GM12878 (cell line): ENCODE results near the gene IL17RB. TPM values are rescaled to one million over a fixed set of nuclear protein-coding genes. Genes with fewer than 3 reads are reported as not detected.

Source experiments
- BHLHE40 ChIP-seq, 2 experiments: fragments of 450-650 bp in 1 of 2; IDR thresholded peaks; 2 replicates each; pipeline ENCODE4 v1.6.1; 2011 to 2017; ENCODE audit warnings: low read depth in 2 of 2, borderline replicate concordance in 1 of 2, improper control_type of control experiment in 1 of 2, low read length in 1 of 2, mild to moderate bottlenecking in 1 of 2
- CREM ChIP-seq: IDR thresholded peaks from 2 replicates; pipeline ENCODE4 v1.6.1; 2014; ENCODE audit warnings: antibody characterized with exemption, low read depth
- EGR1 ChIP-seq, 2 experiments: IDR thresholded peaks; 1 replicate in 1 of 2; 2 replicates in 1 of 2; pipeline ENCODE4 v1.6.1; 2011 to 2012; ENCODE audit warnings: low read depth in 2 of 2, low read length in 2 of 2, borderline replicate concordance in 1 of 2, mild to moderate bottlenecking in 1 of 2, moderate library complexity in 1 of 2
- EP300 ChIP-seq, 2 experiments: fragments of 150-350 bp in 1 of 2; IDR thresholded peaks; 2 replicates each; pipeline ENCODE4 v1.6.1; 2011 to 2012; ENCODE audit warnings: low read depth in 2 of 2, low read length in 2 of 2, borderline replicate concordance in 1 of 2, improper control_type of control experiment in 1 of 2, inconsistent platforms in 1 of 2; ENCODE audit not compliant: control insufficient read depth in 1 of 2
- IKZF2 ChIP-seq, 2 experiments: fragments of 450-650 bp; IDR thresholded peaks; 2 replicates each; pipeline ENCODE4 v1.6.1; 2017; ENCODE audit warnings: mild to moderate bottlenecking in 2 of 2, moderate library complexity in 2 of 2
- LARP7 ChIP-seq: fragments of 450-650 bp; IDR thresholded peaks from 2 replicates; pipeline ENCODE4 v1.6.1; 2017; ENCODE audit warnings: mild to moderate bottlenecking
- NR2C1 ChIP-seq: fragments of 450-650 bp; IDR thresholded peaks from 2 replicates; pipeline ENCODE4 v1.6.1; 2017; ENCODE audit warnings: antibody characterized with exemption, mild to moderate bottlenecking, moderate library complexity
- PAX8 ChIP-seq: fragments of 450-650 bp; IDR thresholded peaks from 2 replicates; pipeline ENCODE4 v1.6.1; 2017; ENCODE audit warnings: mild to moderate bottlenecking, moderate library complexity
- POU2F2 ChIP-seq: IDR thresholded peaks from 3 replicates; pipeline ENCODE4 v1.6.1; 2011; ENCODE audit warnings: low read depth, mild to moderate bottlenecking, low read length, borderline replicate concordance
- SUZ12 ChIP-seq: fragments of 200-600 bp; sonication (generic); IDR thresholded peaks from one replicate; pipeline ENCODE4 v1.6.1; 2018; ENCODE audit warnings: antibody characterized with exemption, mild to moderate bottlenecking; ENCODE audit not compliant: unreplicated experiment
- TARDBP ChIP-seq: IDR thresholded peaks from 2 replicates; pipeline ENCODE4 v1.6.1; 2016; ENCODE audit warnings: borderline replicate concordance
- TCF12 ChIP-seq: IDR thresholded peaks from 2 replicates; pipeline ENCODE4 v1.6.1; 2011; ENCODE audit warnings: low read depth, mild to moderate bottlenecking, low read length
- polyA plus RNA-seq, 11 experiments: library from polyadenylated mRNA; depleted of rRNA in 4 of 11; unstranded in 6 of 11; stranded (reverse) in 5 of 11; fragments of >200 nt; fragmentation: Nextera tagmentation in 4 of 11; fragmentation: Illumina TruSeq in 1 of 11; extraction: Ambion mirVana in 4 of 11; extraction: Trizol in 1 of 11; gene quantifications; 1 replicate in 1 of 11; 2 replicates in 10 of 11; pipeline versions ENCODE4 v1.2.1 to v1.2.3, GENCODE V29; 2011 to 2016; ENCODE audit warnings: inconsistent platforms in 2 of 11, missing spikeins in 2 of 11, low read depth in 1 of 11
- total RNA-seq, 4 experiments: library from RNA; depleted of rRNA in 3 of 4; stranded (reverse); fragments of >200 nt in 3 of 4; fragmentation: Illumina TruSeq in 1 of 4; extraction: Trizol in 1 of 4; gene quantifications; 2 replicates each; pipeline versions ENCODE4 v1.2.1 to v1.2.3, GENCODE V29; 2013 to 2021
- TF ChIP-seq, protein P1 (sequence below): fragments of 450-650 bp; IDR thresholded peaks from 2 replicates; pipeline ENCODE4 v1.6.1; 2017; ENCODE audit warnings: mild to moderate bottlenecking, low read depth, inconsistent platforms; ENCODE audit not compliant: poor library complexity, severe bottlenecking
- TF ChIP-seq, protein P2 (sequence below): fragments of 450-650 bp; IDR thresholded peaks from 2 replicates; pipeline ENCODE4 v1.6.1; 2016; ENCODE audit warnings: mild to moderate bottlenecking
- TF ChIP-seq, protein P3 (sequence below): fragments of 450-650 bp; IDR thresholded peaks from 2 replicates; pipeline ENCODE4 v1.6.1; 2017; ENCODE audit warnings: mild to moderate bottlenecking, moderate library complexity
- TF ChIP-seq, protein P4 (sequence below): fragments of 450-650 bp; IDR thresholded peaks from 2 replicates; pipeline ENCODE4 v1.6.1; 2017; ENCODE audit warnings: antibody characterized with exemption, mild to moderate bottlenecking, moderate library complexity
- TF ChIP-seq, protein P5 (sequence below): IDR thresholded peaks from 2 replicates; pipeline ENCODE4 v1.6.1; 2012; ENCODE audit warnings: low read depth, low read length, improper control_type of control experiment

Gene IL17RB
- total and polyA plus RNA-seq, 10 of the 15 experiments (the other 5 are each of a cell fraction or from before 2014, with no cell fraction given): 1.9 to 17.2 (median 2.9) TPM

DNA sequence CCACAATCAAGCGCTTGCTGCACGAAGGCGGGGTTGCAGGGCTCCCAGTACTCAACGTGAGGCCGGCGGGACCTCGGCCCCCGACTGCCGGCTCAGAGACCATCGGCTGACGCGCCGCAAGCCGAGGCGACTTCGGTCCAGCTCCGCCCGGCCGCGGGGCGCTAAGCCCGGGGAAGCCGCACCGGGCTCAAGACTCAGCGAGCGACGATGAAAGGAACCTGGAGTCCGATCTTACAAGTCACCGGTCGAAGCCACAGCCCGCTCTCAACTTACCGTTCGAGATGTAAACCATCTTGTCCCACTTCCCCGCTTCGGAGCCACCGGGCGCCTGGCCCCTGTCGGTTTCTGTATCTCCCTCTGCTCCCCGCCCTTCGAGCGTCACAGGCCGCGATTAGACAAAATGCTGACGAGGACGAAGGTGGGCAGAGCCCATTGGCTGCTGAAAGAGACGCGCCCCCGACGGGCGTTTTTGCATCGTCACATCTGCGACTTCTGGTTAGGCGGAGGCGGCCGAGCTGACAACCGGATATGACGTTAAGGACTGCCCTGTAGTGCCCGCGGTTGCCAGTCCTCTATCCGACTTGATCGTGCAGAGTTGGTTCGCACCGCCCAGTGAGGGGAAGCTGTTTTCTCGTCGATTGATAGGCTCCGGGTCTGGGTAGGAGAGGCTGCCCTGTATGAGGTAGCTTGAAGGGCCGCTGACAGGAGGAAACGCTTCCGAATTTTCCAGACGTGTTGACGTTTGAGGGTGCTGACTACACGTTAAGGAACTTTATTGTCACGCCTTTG is 45.3 kb downstream of the IL17RB start, which contains the start of gene SELENOK (continued):
- TF ChIP-seq, protein P1, sequence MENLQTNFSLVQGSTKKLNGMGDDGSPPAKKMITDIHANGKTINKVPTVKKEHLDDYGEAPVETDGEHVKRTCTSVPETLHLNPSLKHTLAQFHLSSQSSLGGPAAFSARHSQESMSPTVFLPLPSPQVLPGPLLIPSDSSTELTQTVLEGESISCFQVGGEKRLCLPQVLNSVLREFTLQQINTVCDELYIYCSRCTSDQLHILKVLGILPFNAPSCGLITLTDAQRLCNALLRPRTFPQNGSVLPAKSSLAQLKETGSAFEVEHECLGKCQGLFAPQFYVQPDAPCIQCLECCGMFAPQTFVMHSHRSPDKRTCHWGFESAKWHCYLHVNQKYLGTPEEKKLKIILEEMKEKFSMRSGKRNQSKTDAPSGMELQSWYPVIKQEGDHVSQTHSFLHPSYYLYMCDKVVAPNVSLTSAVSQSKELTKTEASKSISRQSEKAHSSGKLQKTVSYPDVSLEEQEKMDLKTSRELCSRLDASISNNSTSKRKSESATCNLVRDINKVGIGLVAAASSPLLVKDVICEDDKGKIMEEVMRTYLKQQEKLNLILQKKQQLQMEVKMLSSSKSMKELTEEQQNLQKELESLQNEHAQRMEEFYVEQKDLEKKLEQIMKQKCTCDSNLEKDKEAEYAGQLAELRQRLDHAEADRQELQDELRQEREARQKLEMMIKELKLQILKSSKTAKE: peak; percentile 24
- TF ChIP-seq PAX8 (no peak), IKZF2 (IDR thresholded peaks at IDR 0.05) (no peak), TARDBP (no peak), SUZ12 (no peak), POU2F2 (peak; percentile 53; the same call in 2 of the 3 replicates), TCF12 (0 out of 2 replicates have a peak, but pooled peaks have one; percentile 28), CREM (peak; percentile 99), LARP7 (peak; percentile 60; the same call in 1 of the 2 replicates), BHLHE40 (IDR thresholded peaks at IDR 0.05; ENCODE audit: borderline replicate concordance in 1 of 2, low read depth in 2 of 2, low read length in 1 of 2) (peak; percentile 60 to 73; a peak in 2 of 4 replicates), EP300 (IDR thresholded peaks at IDR 0.05; ENCODE audit: borderline replicate concordance in 1 of 2, control insufficient read depth in 1 of 2, low read depth in 2 of 2, low read length in 2 of 2) (no peak; a peak in 1 of 4 replicates), EGR1 (IDR thresholded peaks at IDR 0.05; ENCODE audit: borderline replicate concordance in 1 of 2, low read depth in 2 of 2, low read length in 2 of 2) (peak in 1 of 2 experiments; percentile 76; a peak in 1 of 3 replicates), NR2C1 (peak; percentile 66)
- TF ChIP-seq, protein P2, sequence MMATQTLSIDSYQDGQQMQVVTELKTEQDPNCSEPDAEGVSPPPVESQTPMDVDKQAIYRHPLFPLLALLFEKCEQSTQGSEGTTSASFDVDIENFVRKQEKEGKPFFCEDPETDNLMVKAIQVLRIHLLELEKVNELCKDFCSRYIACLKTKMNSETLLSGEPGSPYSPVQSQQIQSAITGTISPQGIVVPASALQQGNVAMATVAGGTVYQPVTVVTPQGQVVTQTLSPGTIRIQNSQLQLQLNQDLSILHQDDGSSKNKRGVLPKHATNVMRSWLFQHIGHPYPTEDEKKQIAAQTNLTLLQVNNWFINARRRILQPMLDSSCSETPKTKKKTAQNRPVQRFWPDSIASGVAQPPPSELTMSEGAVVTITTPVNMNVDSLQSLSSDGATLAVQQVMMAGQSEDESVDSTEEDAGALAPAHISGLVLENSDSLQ: peak; percentile 86
- TF ChIP-seq, protein P3, sequence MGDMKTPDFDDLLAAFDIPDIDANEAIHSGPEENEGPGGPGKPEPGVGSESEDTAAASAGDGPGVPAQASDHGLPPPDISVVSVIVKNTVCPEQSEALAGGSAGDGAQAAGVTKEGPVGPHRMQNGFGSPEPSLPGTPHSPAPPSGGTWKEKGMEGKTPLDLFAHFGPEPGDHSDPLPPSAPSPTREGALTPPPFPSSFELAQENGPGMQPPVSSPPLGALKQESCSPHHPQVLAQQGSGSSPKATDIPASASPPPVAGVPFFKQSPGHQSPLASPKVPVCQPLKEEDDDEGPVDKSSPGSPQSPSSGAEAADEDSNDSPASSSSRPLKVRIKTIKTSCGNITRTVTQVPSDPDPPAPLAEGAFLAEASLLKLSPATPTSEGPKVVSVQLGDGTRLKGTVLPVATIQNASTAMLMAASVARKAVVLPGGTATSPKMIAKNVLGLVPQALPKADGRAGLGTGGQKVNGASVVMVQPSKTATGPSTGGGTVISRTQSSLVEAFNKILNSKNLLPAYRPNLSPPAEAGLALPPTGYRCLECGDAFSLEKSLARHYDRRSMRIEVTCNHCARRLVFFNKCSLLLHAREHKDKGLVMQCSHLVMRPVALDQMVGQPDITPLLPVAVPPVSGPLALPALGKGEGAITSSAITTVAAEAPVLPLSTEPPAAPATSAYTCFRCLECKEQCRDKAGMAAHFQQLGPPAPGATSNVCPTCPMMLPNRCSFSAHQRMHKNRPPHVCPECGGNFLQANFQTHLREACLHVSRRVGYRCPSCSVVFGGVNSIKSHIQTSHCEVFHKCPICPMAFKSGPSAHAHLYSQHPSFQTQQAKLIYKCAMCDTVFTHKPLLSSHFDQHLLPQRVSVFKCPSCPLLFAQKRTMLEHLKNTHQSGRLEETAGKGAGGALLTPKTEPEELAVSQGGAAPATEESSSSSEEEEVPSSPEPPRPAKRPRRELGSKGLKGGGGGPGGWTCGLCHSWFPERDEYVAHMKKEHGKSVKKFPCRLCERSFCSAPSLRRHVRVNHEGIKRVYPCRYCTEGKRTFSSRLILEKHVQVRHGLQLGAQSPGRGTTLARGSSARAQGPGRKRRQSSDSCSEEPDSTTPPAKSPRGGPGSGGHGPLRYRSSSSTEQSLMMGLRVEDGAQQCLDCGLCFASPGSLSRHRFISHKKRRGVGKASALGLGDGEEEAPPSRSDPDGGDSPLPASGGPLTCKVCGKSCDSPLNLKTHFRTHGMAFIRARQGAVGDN: peak; percentile 74
- TF ChIP-seq, protein P4, sequence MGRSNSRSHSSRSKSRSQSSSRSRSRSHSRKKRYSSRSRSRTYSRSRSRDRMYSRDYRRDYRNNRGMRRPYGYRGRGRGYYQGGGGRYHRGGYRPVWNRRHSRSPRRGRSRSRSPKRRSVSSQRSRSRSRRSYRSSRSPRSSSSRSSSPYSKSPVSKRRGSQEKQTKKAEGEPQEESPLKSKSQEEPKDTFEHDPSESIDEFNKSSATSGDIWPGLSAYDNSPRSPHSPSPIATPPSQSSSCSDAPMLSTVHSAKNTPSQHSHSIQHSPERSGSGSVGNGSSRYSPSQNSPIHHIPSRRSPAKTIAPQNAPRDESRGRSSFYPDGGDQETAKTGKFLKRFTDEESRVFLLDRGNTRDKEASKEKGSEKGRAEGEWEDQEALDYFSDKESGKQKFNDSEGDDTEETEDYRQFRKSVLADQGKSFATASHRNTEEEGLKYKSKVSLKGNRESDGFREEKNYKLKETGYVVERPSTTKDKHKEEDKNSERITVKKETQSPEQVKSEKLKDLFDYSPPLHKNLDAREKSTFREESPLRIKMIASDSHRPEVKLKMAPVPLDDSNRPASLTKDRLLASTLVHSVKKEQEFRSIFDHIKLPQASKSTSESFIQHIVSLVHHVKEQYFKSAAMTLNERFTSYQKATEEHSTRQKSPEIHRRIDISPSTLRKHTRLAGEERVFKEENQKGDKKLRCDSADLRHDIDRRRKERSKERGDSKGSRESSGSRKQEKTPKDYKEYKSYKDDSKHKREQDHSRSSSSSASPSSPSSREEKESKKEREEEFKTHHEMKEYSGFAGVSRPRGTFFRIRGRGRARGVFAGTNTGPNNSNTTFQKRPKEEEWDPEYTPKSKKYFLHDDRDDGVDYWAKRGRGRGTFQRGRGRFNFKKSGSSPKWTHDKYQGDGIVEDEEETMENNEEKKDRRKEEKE: no peak
- TF ChIP-seq, protein P5, sequence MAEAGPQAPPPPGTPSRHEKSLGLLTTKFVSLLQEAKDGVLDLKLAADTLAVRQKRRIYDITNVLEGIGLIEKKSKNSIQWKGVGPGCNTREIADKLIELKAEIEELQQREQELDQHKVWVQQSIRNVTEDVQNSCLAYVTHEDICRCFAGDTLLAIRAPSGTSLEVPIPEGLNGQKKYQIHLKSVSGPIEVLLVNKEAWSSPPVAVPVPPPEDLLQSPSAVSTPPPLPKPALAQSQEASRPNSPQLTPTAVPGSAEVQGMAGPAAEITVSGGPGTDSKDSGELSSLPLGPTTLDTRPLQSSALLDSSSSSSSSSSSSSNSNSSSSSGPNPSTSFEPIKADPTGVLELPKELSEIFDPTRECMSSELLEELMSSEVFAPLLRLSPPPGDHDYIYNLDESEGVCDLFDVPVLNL: 0 out of 2 replicates have a peak, but pooled peaks have one; percentile 56
